Measurements from ENCODE around the gene ZBTB34. TPM values are rescaled to one million over a fixed set of nuclear protein-coding genes. Genes with fewer than 3 reads are reported as not detected.
A peak's percentile ranks its signal among the peaks of the same experiment; 100 is the strongest.
"Not testable (repeated sequence)": the region's sequence is repeated elsewhere in the genome, so short reads cannot be mapped to it uniquely, and the experiment has no call there.

Gene ZBTB34, protein sequence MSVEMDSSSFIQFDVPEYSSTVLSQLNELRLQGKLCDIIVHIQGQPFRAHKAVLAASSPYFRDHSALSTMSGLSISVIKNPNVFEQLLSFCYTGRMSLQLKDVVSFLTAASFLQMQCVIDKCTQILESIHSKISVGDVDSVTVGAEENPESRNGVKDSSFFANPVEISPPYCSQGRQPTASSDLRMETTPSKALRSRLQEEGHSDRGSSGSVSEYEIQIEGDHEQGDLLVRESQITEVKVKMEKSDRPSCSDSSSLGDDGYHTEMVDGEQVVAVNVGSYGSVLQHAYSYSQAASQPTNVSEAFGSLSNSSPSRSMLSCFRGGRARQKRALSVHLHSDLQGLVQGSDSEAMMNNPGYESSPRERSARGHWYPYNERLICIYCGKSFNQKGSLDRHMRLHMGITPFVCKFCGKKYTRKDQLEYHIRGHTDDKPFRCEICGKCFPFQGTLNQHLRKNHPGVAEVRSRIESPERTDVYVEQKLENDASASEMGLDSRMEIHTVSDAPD
- total RNA-seq, result 7.6 and 8.8 TPM in 2 replicates

DNA sequence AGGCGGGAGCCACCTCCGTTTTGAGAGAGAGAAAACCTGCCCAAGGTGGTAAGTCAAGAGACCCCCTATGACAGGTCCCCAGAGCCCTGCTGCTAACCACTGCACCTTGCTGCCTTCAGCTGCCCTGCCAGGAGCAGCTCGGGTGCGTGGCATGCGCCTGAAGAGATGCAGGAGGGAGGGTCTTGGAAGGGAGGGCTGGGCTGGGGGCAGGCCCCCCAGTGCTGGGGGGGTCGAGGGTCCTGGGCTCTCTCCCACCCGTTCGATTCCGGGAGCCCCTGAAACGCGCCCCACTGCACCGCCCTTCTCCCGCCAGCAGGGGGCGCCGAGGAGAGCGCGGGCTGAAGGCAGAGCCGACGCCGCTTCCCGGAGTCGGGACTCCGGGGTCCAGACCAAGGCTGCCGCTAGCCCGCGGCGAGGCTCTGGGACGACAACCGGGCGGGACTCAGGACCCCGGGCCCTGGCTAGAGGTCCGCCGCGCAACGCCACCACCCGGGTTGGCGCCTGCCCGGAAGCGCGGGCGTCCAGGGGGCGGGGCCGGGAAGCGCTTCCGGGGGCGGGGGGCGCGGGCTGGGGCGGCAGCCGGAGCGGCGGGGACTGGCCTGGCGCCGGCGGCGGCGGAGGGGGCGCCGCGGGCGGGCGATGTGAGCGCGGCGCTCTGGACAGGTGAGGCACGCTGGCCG is at the start of gene ZBTB34:
ZBTB34 (plus strand) TSS at position 563 of the 680 bp plus-strand sequence. CDS start 18,761 bp downstream, outside the sequence.
- Histone ChIP-seq H3K4me2 (ENCODE audit: insufficient read depth, low read length) (peak within 1 kb of the TSS; percentile 85), H3K27me3 (ENCODE audit: insufficient read depth, low read length) (peaks cover 34% of the 10 kb centered on the region), H3K27ac (ENCODE audit: low read depth, low read length) (peak within 1 kb of the TSS; percentile 49), H3K4me1 (ENCODE audit: insufficient read depth, low read length) (peaks cover 19% of the 10 kb centered on the region), H2AFZ (ENCODE audit: low read length) (peak within 1 kb of the TSS; percentile 81), H3K9me3 (ENCODE audit: low read depth, low read length) (no peaks in the 10 kb centered on the region), H3K79me2 (ENCODE audit: insufficient read depth, low read length) (peaks cover 45% of the 10 kb centered on the region), H4K20me1 (ENCODE audit: insufficient read depth, low read length) (peaks cover 19% of the 10 kb centered on the region), H3K4me3 (ENCODE audit: insufficient read depth, low read length) (peak within 1 kb of the TSS; percentile 86), H3K36me3 (ENCODE audit: insufficient read depth, low read length) (peaks cover 15% of the 10 kb centered on the region)
- peak; percentile 94 for DNase-seq (ENCODE audit: insufficient read length, low spot score, missing footprints)
- TF ChIP-seq CTCF (IDR thresholded peaks at IDR 0.05; ENCODE audit: extremely low read depth, low read depth, low read length), result peak; percentile 76

- H3K27ac ChIP-seq (ENCODE audit: low read depth, low read length), result no peak overlapping the region
- H3K4me1 ChIP-seq (ENCODE audit: insufficient read depth, low read length), result peaks cover 3% of the 10 kb centered on the region
- no peak overlapping the region for H3K4me3 ChIP-seq (ENCODE audit: insufficient read depth, low read length)
- H3K79me2 ChIP-seq (ENCODE audit: insufficient read depth, low read length), result peaks cover 96% of the 10 kb centered on the region
- TF ChIP-seq CTCF (IDR thresholded peaks at IDR 0.05; ENCODE audit: extremely low read depth, low read depth, low read length), result no peak
- no peak for DNase-seq (ENCODE audit: insufficient read length, low spot score, missing footprints)
- peaks cover 19% of the 10 kb centered on the region for H3K36me3 ChIP-seq (ENCODE audit: insufficient read depth, low read length)
- no peaks in the 10 kb centered on the region for H3K27me3 ChIP-seq (ENCODE audit: insufficient read depth, low read length)
- no peaks in the 10 kb centered on the region for H3K9me3 ChIP-seq (ENCODE audit: low read depth, low read length)
- H2AFZ ChIP-seq (ENCODE audit: low read length), result no peak overlapping the region
- H3K4me2 ChIP-seq (ENCODE audit: insufficient read depth, low read length), result no peak overlapping the region
- H4K20me1 ChIP-seq (ENCODE audit: insufficient read depth, low read length), result peaks cover 26% of the 10 kb centered on the region
Measured at GRCh38 chr9:126813072-126813471, 47.4 kb upstream of the ZBTB34 start.

DNA sequence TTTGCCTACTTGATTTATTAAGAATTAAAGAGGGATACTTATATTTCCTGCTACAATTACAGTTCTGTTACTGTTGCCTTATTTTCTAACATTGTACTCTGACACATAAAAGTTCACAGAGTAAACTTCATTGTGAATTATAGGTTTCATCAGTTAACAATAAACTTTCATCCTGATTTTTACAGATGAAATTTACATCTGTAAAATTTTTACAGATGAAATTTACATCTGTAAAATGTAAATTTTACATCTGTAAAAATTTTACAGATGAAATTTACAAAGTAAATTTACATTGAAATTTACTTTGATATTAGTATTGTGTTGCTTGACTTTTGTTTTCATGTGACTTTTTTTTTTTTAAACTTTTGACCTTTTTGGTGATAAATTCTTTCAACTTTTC is 46.3 kb upstream of the ZBTB34 start:
- no peak for TF ChIP-seq CTCF (IDR thresholded peaks at IDR 0.05; ENCODE audit: extremely low read depth, low read depth, low read length)
- Histone ChIP-seq H3K27me3 (ENCODE audit: insufficient read depth, low read length) (no peaks in the 10 kb centered on the region), H3K4me2 (ENCODE audit: insufficient read depth, low read length) (no peak overlapping the region), H2AFZ (ENCODE audit: low read length) (no peak overlapping the region), H4K20me1 (ENCODE audit: insufficient read depth, low read length) (peaks cover 23% of the 10 kb centered on the region), H3K79me2 (ENCODE audit: insufficient read depth, low read length) (peaks cover 96% of the 10 kb centered on the region), H3K36me3 (ENCODE audit: insufficient read depth, low read length) (peaks cover 19% of the 10 kb centered on the region), H3K4me3 (ENCODE audit: insufficient read depth, low read length) (no peak overlapping the region), H3K4me1 (ENCODE audit: insufficient read depth, low read length) (peaks cover 3% of the 10 kb centered on the region), H3K27ac (ENCODE audit: low read depth, low read length) (no peak overlapping the region), H3K9me3 (ENCODE audit: low read depth, low read length) (peaks cover 2% of the 10 kb centered on the region)
- no peak for DNase-seq (ENCODE audit: insufficient read length, low spot score, missing footprints)

DNA sequence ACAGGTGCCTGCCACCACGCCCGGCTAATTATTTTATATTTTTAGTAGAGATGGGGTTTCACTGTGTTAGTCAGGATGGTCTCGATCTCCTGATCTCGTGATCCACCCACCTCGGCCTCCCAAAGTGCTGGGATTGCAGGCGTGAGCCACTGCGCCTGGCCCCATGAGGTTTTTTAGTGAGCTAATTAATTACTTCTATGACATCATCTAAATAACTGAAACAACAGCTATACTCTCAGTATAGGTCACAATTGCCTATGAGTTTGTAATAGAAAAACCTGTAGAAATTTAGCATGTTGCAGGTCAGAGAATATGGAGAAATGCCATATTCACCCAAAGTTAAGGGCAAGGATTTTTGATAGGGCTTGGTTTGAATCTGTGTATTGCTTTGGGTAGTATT is 42.8 kb upstream of the ZBTB34 start:
- H3K27ac ChIP-seq (ENCODE audit: low read depth, low read length); H3K27me3 ChIP-seq (ENCODE audit: insufficient read depth, low read length); H3K4me2 ChIP-seq (ENCODE audit: insufficient read depth, low read length); DNase-seq (ENCODE audit: insufficient read length, low spot score, missing footprints); H3K9me3 ChIP-seq (ENCODE audit: low read depth, low read length); H2AFZ ChIP-seq (ENCODE audit: low read length); H3K4me3 ChIP-seq (ENCODE audit: insufficient read depth, low read length); H3K4me1 ChIP-seq (ENCODE audit: insufficient read depth, low read length): not testable (repeated sequence)
- peaks cover 17% of the 10 kb centered on the region for H3K36me3 ChIP-seq (ENCODE audit: insufficient read depth, low read length)
- H4K20me1 ChIP-seq (ENCODE audit: insufficient read depth, low read length), result peaks cover 29% of the 10 kb centered on the region
- peaks cover 95% of the 10 kb centered on the region for H3K79me2 ChIP-seq (ENCODE audit: insufficient read depth, low read length)
